Hindlimb muscle (tissue), 1 donor: ENCODE results near the gene NCK1. TPM values are rescaled to one million over a fixed set of nuclear protein-coding genes. Genes with fewer than 3 reads are reported as not detected.

ENCODE experiments used
- DNase-seq: peaks from one replicate; pipeline ENCODE4 v3.0.0-alpha.2; 2013
- polyA plus RNA-seq: library from polyadenylated mRNA; unstranded; fragments of 120-200 nt; gene quantifications from one replicate; pipeline ENCODE4 v1.2.1, GENCODE V29; 2013; ENCODE audit not compliant: insufficient read length

NCK1 gene
- polyA plus RNA-seq, 1 donor: 29.0 TPM

GRCh38 chr3:136989781-136990524 is 127.9 kb downstream of the NCK1 start:
- DNase-seq: no peak

GRCh38 chr3:136990826-136991225 is 128.8 kb downstream of the NCK1 start:
- no peak for DNase-seq

DNA sequence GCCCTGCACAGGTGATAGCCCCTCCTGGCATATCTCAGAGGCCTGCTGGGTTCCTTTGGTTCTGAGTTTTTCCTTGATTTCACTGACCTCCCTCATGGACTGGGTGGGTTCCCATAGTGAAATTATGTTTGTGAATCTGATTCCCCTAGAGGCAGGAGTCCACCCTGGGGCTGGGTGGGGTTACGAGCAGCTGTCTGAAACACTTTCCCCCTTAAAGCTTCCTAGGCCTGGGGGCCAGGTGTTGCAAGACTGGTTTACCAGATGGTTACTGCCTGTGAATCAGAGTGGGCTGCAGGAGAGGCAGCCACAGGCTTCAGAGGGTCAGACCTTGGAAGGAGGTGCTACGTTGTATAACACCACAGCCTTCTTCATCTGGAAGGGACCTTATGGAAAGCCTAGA is 130.1 kb downstream of the NCK1 start:
- no peak for DNase-seq

- DNase-seq: no peak
Measured at GRCh38 chr3:136994772-136995516, 132.9 kb downstream of the NCK1 start.

DNA sequence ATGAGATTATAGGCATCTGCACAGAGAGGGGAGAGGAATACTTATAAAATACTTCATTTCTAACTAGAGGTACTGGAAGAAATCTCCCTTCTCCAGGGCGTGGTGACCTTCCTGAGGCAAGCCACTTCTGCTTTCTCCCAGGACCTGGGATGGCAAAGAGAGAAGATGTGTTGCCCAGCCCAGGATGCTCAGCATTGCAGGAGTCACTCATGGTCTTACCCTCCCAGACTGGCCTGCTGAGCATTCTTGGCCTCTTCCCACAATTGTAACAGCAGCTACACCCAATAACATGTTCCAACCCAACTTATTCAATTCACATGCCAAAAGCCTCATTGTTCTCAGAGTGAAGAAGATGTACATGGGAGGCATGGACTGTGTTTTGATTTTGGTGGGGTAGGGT is 133.6 kb downstream of the NCK1 start:
- DNase-seq: no peak

Other genes starting within 250 kb of the NCK1 start
- 33.2 TPM for gene STAG1, start 109.8 kb upstream of the NCK1 start, polyA plus RNA-seq
- 1.7 TPM for gene SLC35G2, start 43.1 kb upstream of the NCK1 start, polyA plus RNA-seq
- gene IL20RB, start 95.8 kb downstream of the NCK1 start, polyA plus RNA-seq: 0.97 TPM